ENCODE measurements around the gene NGEF. TPM values are rescaled to one million over a fixed set of nuclear protein-coding genes. Genes with fewer than 3 reads are reported as not detected.

The NGEF gene
- total RNA-seq, 1 experiment from 2014 or later: 71.3 TPM

DNA sequence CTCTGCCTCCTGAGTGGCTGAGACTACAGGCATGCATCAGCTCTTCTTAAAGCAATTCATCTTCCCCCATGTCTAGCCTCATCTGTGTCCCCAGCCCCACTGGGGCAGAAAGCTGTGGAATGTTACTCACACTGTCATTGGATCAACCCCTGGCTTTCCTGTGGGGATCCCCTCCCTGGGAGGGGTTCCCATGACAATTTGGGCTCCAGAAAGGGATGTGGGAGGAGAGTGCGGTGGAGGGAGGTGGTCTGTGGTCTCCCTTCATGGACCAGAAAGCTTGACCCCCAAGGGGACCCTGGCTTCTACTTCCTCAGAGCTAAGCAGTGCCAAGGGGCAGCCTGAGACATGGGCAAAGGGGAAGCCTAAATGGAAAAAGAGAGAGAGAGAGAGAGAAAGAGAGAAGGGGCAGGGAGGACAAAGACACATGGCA is 1.3 kb downstream of the NGEF start:
- no peak for ATAC-seq
- TF ChIP-seq, protein P1, sequence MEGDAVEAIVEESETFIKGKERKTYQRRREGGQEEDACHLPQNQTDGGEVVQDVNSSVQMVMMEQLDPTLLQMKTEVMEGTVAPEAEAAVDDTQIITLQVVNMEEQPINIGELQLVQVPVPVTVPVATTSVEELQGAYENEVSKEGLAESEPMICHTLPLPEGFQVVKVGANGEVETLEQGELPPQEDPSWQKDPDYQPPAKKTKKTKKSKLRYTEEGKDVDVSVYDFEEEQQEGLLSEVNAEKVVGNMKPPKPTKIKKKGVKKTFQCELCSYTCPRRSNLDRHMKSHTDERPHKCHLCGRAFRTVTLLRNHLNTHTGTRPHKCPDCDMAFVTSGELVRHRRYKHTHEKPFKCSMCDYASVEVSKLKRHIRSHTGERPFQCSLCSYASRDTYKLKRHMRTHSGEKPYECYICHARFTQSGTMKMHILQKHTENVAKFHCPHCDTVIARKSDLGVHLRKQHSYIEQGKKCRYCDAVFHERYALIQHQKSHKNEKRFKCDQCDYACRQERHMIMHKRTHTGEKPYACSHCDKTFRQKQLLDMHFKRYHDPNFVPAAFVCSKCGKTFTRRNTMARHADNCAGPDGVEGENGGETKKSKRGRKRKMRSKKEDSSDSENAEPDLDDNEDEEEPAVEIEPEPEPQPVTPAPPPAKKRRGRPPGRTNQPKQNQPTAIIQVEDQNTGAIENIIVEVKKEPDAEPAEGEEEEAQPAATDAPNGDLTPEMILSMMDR (conservative IDR thresholded peaks at IDR 0.05; ENCODE audit: low read depth, low read length): no peak
- TF ChIP-seq EZH2 (IDR thresholded peaks at IDR 0.05; ENCODE audit: low read length, unreplicated experiment) (no peak), EZH2phosphoT487 (IDR thresholded peaks at IDR 0.05; ENCODE audit: borderline replicate concordance, low read length) (no peak)
- Histone ChIP-seq H3K27ac (ENCODE audit: low read length) (no peak overlapping the region), H3K4me2 (ENCODE audit: low read length) (no peak overlapping the region), H3K36me3 (ENCODE audit: low read depth, low read length) (no peaks in the 10 kb centered on the region), H3K4me3 (ENCODE audit: low read length) (no peak overlapping the region), H3K9ac (ENCODE audit: low read length) (no peak overlapping the region), H3K79me2 (ENCODE audit: low read length) (no peaks in the 10 kb centered on the region), H4K20me1 (ENCODE audit: low read length) (no peaks in the 10 kb centered on the region), H3K27me3 (ENCODE audit: low read length) (no peaks in the 10 kb centered on the region), H2AFZ (ENCODE audit: low read length) (no peak overlapping the region), H3K9me2 (replicated peaks; ENCODE audit: low read length) (no peaks in the 10 kb centered on the region), H3K4me1 (ENCODE audit: insufficient read depth, low read length) (no peaks in the 10 kb centered on the region), H3F3A (ENCODE audit: low read length, unreplicated experiment) (no peaks in the 10 kb centered on the region), H3K9me3 (ENCODE audit: low read length) (no peaks in the 10 kb centered on the region)
- ChIA-PET CTCF (no interaction called here), POLR2A (ENCODE audit: unreplicated experiment) (no interaction called here)
- intact Hi-C loops (cut with micrococcal nuclease): no loop called here
- no TSS peak for BruUV-seq (replicated peaks)
- DNase-seq: no peak

DNA sequence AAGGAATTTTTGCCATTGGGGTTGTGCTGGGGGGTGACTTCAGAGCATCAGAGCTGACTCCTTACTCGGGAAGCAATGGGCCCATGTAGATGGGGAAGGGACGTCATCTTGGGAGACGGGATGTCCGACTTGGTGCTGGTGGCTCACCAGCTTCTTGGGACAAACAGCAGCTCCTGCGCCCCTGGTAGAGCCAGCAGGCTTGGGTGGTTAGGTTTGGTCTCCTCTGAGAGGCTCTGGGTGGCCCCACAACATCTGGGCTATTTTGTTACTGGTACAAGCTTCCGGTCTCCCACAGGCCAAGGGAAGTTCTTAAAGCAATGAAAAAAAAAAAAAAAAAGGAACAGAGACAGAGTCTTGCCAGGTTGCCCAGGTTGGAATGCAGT is 1.8 kb downstream of the NGEF start:
- ATAC-seq (no peak), DNase-seq (no peak)
- no peak overlapping the region for H3K9ac ChIP-seq (ENCODE audit: low read length)
- H3K9me2 ChIP-seq (replicated peaks; ENCODE audit: low read length): no peaks in the 10 kb centered on the region
- intact Hi-C loops (cut with micrococcal nuclease): no loop called here
- no TSS peak for BruUV-seq (replicated peaks)
- POLR2A ChIA-PET (ENCODE audit: unreplicated experiment): no interaction called here
- CTCF ChIA-PET: no interaction called here
- no peak overlapping the region for H3K4me3 ChIP-seq (ENCODE audit: low read length)
- TF ChIP-seq EZH2phosphoT487 (IDR thresholded peaks at IDR 0.05; ENCODE audit: borderline replicate concordance, low read length) (no peak), EZH2 (IDR thresholded peaks at IDR 0.05; ENCODE audit: low read length, unreplicated experiment) (no peak)
- TF ChIP-seq, protein P1 (conservative IDR thresholded peaks at IDR 0.05; ENCODE audit: low read depth, low read length): no peak
- no peak overlapping the region for H2AFZ ChIP-seq (ENCODE audit: low read length)
- no peak overlapping the region for H3K27ac ChIP-seq (ENCODE audit: low read length)
- H3F3A ChIP-seq (ENCODE audit: low read length, unreplicated experiment): no peaks in the 10 kb centered on the region
- no peaks in the 10 kb centered on the region for H4K20me1 ChIP-seq (ENCODE audit: low read length)
- no peaks in the 10 kb centered on the region for H3K4me1 ChIP-seq (ENCODE audit: insufficient read depth, low read length)
- no peaks in the 10 kb centered on the region for H3K27me3 ChIP-seq (ENCODE audit: low read length)
- no peak overlapping the region for H3K4me2 ChIP-seq (ENCODE audit: low read length)
- H3K9me3 ChIP-seq (ENCODE audit: low read length): no peaks in the 10 kb centered on the region
- H3K36me3 ChIP-seq (ENCODE audit: low read depth, low read length): no peaks in the 10 kb centered on the region
- H3K79me2 ChIP-seq (ENCODE audit: low read length): no peaks in the 10 kb centered on the region

DNA sequence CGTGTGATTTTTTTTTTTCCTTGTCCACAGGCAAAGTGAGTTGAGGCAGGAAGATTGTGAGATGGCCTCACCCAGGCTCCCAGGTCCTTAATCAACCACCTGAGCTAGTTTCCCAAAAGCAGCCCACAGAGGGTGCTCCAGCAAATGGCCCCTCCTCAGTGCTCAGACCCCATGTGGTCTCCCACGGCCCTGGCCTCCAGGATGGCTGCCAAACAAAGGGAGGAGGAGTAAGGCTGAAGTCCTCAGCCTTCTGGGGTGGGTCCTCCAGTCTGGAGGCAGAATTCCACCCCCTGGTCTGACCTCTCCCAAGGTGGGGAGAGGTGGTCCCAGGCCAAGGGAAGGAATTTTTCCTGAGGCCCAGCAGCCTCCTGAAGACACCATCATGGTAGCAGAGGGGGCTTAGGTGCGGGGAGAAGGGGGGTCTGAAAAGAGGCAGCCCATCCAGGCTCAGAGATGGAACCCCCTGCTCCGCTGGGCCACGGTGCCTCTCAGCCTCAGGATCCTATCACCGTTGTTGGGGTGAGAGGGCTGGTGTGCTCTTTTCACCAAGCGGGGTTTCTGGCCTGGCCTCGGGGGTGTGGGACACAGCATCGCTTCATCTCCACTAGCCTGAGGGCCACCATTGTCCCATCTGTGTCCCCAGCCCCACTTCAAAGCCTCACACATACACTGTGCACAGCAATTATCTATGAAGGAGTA is 2.3 kb downstream of the NGEF start:
- H3K4me3 ChIP-seq (ENCODE audit: low read length): no peak overlapping the region
- CTCF ChIA-PET: no interaction called here
- no peaks in the 10 kb centered on the region for H3K9me2 ChIP-seq (replicated peaks; ENCODE audit: low read length)
- no peaks in the 10 kb centered on the region for H3F3A ChIP-seq (ENCODE audit: low read length, unreplicated experiment)
- no peak overlapping the region for H2AFZ ChIP-seq (ENCODE audit: low read length)
- DNase-seq (no peak), ATAC-seq (no peak)
- H3K9me3 ChIP-seq (ENCODE audit: low read length): no peaks in the 10 kb centered on the region
- POLR2A ChIA-PET (ENCODE audit: unreplicated experiment): no interaction called here
- H3K4me2 ChIP-seq (ENCODE audit: low read length): no peak overlapping the region
- H4K20me1 ChIP-seq (ENCODE audit: low read length): no peaks in the 10 kb centered on the region
- no TSS peak for BruUV-seq (replicated peaks)
- H3K36me3 ChIP-seq (ENCODE audit: low read depth, low read length): no peaks in the 10 kb centered on the region
- no peak overlapping the region for H3K27ac ChIP-seq (ENCODE audit: low read length)
- TF ChIP-seq EZH2phosphoT487 (IDR thresholded peaks at IDR 0.05; ENCODE audit: borderline replicate concordance, low read length): no peak
- TF ChIP-seq EZH2 (IDR thresholded peaks at IDR 0.05; ENCODE audit: low read length, unreplicated experiment): no peak
- H3K9ac ChIP-seq (ENCODE audit: low read length): no peak overlapping the region
- H3K79me2 ChIP-seq (ENCODE audit: low read length): no peaks in the 10 kb centered on the region
- no peaks in the 10 kb centered on the region for H3K27me3 ChIP-seq (ENCODE audit: low read length)
- intact Hi-C loops (cut with micrococcal nuclease): no loop called here
- no peaks in the 10 kb centered on the region for H3K4me1 ChIP-seq (ENCODE audit: insufficient read depth, low read length)
